K562 (cell line): ENCODE data around the gene CEACAM21. TPM values are rescaled to one million over a fixed set of nuclear protein-coding genes. Genes with fewer than 3 reads are reported as not detected.
"Not testable (repeated sequence)": the region's sequence is repeated elsewhere in the genome, so short reads cannot be mapped to it uniquely, and the experiment has no call there.

ENCODE experiments used
- ATAC-seq: fragments of 200-7000 bp; cut with Tn5 transposase; 3 replicates; pipeline ENCODE4 v1.9.1; 2020; ENCODE audit warnings: moderate library complexity
- BruUV-seq: library from RNA; stranded (reverse); fragments of 400-500 nt; replicated peaks from 2 replicates; lab custom pipeline; 2021; lab: Mats Ljungman, UMichigan
- CTCF ChIA-PET: fragments of 300-600 bp; formaldehyde crosslinking; extraction: SDS; loops from one replicate; lab custom pipeline; 2021; ENCODE audit warnings: low intra/inter-chr PET ratio; lab: Yijun Ruan, JAX
- POLR2A ChIA-PET: fragments of 300-600, 350-650 bp; sonication (Branson Sonifier 250); formaldehyde crosslinking; extraction: SDS; loops from one replicate; lab custom pipeline; 2021; ENCODE audit warnings: antibody characterized with exemption, inconsistent platforms; lab: Yijun Ruan, JAX
- DNase-seq, 4 experiments: peaks; one replicate each; pipeline versions ENCODE4 v3.0.0 to v3.0.0-alpha.2; 2011 to 2018; ENCODE audit warnings: low spot score in 3 of 4, mixed read lengths in 3 of 4; ENCODE audit errors: extremely low read depth in 1 of 4
- FAIRE-seq: peaks from 2 replicates; lab custom pipeline; 2011; peaks lifted over from hg19 to GRCh38; lab: Jason Lieb, UNC
- H2AFZ ChIP-seq: 2 replicates; pipeline ENCODE4 v1.6.0; 2011; ENCODE audit warnings: low read depth, low read length, control low read depth, inconsistent platforms
- H3K27ac ChIP-seq: fragments of 200-600 bp; 3 replicates; pipeline ENCODE4 v1.8.0; 2011; ENCODE audit warnings: low read depth, mild to moderate bottlenecking, control low read depth, inconsistent platforms, low read length, moderate library complexity, mixed read lengths; ENCODE audit errors: extremely low read depth
- H3K27me3 ChIP-seq, 2 experiments: fragments of 300-600 bp in 1 of 2; 2 replicates in 1 of 2; 3 replicates in 1 of 2; pipeline versions ENCODE4 v1.6.0 to v1.8.0; 2011; ENCODE audit warnings: inconsistent platforms in 2 of 2, low read length in 2 of 2, mild to moderate bottlenecking in 1 of 2, mixed read lengths in 1 of 2, moderate library complexity in 1 of 2; ENCODE audit not compliant: control insufficient read depth in 2 of 2, insufficient read depth in 2 of 2
- H3K36me3 ChIP-seq: fragments of 300-600 bp; 3 replicates; pipeline ENCODE4 v1.8.0; 2011; ENCODE audit warnings: mild to moderate bottlenecking, low read length, inconsistent platforms; ENCODE audit not compliant: control insufficient read depth, insufficient read depth
- H3K4me1 ChIP-seq, 2 experiments: fragments of 200-600 bp in 1 of 2; replicated peaks in 1 of 2; 2 replicates in 1 of 2; 3 replicates in 1 of 2; pipeline versions ENCODE4 v1.5.1 to v1.8.0; 2011; ENCODE audit warnings: inconsistent platforms in 2 of 2, low read length in 2 of 2, mild to moderate bottlenecking in 1 of 2, mixed read lengths in 1 of 2, moderate library complexity in 1 of 2; ENCODE audit not compliant: control insufficient read depth in 2 of 2, insufficient read depth in 2 of 2
- H3K4me2 ChIP-seq: 2 replicates; pipeline ENCODE4 v1.6.1; 2011; ENCODE audit warnings: low read length, control low read depth, inconsistent platforms, mixed read lengths; ENCODE audit not compliant: insufficient read depth
- H3K4me3 ChIP-seq: fragments of 200-600 bp; sonication (generic), shearing (Covaris generic); 2 replicates; pipeline ENCODE4 v1.5.1; 2016; ENCODE audit warnings: control low read depth, inconsistent platforms
- H3K79me2 ChIP-seq: fragments of 200-600 bp; 3 replicates; pipeline ENCODE4 v1.8.0; 2011; ENCODE audit warnings: low read length, inconsistent platforms; ENCODE audit not compliant: control insufficient read depth, insufficient read depth
- H3K9ac ChIP-seq, 2 experiments: 2 replicates each; pipeline versions ENCODE4 v1.6.0 to v1.6.1; 2011; ENCODE audit warnings: low read depth in 2 of 2, low read length in 2 of 2, control low read depth in 1 of 2, inconsistent platforms in 1 of 2, mild to moderate bottlenecking in 1 of 2, mixed read lengths in 1 of 2; ENCODE audit not compliant: insufficient read depth in 1 of 2
- H3K9me1 ChIP-seq: one replicate; pipeline ENCODE4 v1.6.0; 2011; ENCODE audit warnings: inconsistent platforms, mild to moderate bottlenecking, low read length, moderate library complexity; ENCODE audit not compliant: control insufficient read depth, insufficient read depth
- H3K9me3 ChIP-seq: replicated peaks from 2 replicates; pipeline ENCODE4 v1.5.1; 2011; ENCODE audit warnings: low read depth, low read length, inconsistent platforms; ENCODE audit not compliant: control insufficient read depth, insufficient read depth
- H4K20me1 ChIP-seq: replicated peaks from 2 replicates; pipeline ENCODE4 v1.6.1; 2011; ENCODE audit warnings: low read length, inconsistent platforms, mixed read lengths; ENCODE audit not compliant: control insufficient read depth, insufficient read depth
- ATF3 ChIP-seq, 2 experiments: fragments of 450-650 bp in 1 of 2; sonication (generic) in 1 of 2; formaldehyde crosslinking in 1 of 2; IDR thresholded peaks in 1 of 2; conservative IDR thresholded peaks in 1 of 2; 2 replicates each; pipeline versions ENCODE4 v1.6.1 to v1.8.1; 2016 to 2023; ENCODE audit warnings: mild to moderate bottlenecking in 2 of 2, moderate library complexity in 2 of 2, inconsistent platforms in 1 of 2, missing genetic modification reagents in 1 of 2
- CEBPG ChIP-seq, 3 experiments: fragments of 200-800 bp in 1 of 3; sonication (Bioruptor generic) in 1 of 3; sonication (generic) in 1 of 3; formaldehyde crosslinking in 1 of 3; IDR thresholded peaks in 2 of 3; conservative IDR thresholded peaks in 1 of 3; 2 replicates each; pipeline versions ENCODE4 v1.6.1 to v1.8.0; 2016 to 2022; ENCODE audit warnings: missing compliant biosample characterization in 2 of 3, missing genetic modification characterization in 2 of 3, mild to moderate bottlenecking in 1 of 3, missing genetic modification reagents in 1 of 3
- ZFP36 ChIP-seq: fragments of 150-350 bp; IDR thresholded peaks from 2 replicates; pipeline ENCODE4 v1.6.1; 2018; ENCODE audit warnings: low read length, low read depth; ENCODE audit not compliant: partially characterized antibody
- WGBS: fragments of 100-300 bp; shearing (Covaris generic); methylation state at CpG from one replicate; pipeline ENCODE4 v1.1.6; 2016; ENCODE audit warnings: low coverage, mixed read lengths; ENCODE audit not compliant: insufficient coverage; ENCODE audit errors: missing lambda C conversion rate; 5-methylcytosine and 5-hydroxymethylcytosine counted together
- in situ Hi-C: fragments of 300-500 bp; cut with MboI; formaldehyde crosslinking; loops from 4 replicates; pipeline ENCODE4 v1.15.0; 2018; ENCODE audit warnings: inconsistent platforms, mixed read lengths
- intact Hi-C: fragments of 100-400 bp; cut with micrococcal nuclease; formaldehyde crosslinking; loops from 2 replicates; pipeline ENCODE4 v1.14.2; 2022
- polyA plus RNA-seq, 8 experiments: library from polyadenylated mRNA; depleted of rRNA in 4 of 8; stranded (reverse) in 5 of 8; unstranded in 3 of 8; fragments of >200 nt; fragmentation: Nextera tagmentation in 2 of 8; fragmentation: Illumina TruSeq in 1 of 8; extraction: Ambion mirVana in 2 of 8; extraction: Trizol in 1 of 8; gene quantifications; 2 replicates each; pipeline versions ENCODE4 v1.2.1 to v1.2.3, GENCODE V29; 2011 to 2014; ENCODE audit warnings: inconsistent platforms in 1 of 8, missing spikeins in 1 of 8
- total RNA-seq, 7 experiments: library from RNA; depleted of rRNA in 6 of 7; stranded (reverse); fragments of >200 nt in 6 of 7; fragmentation: Illumina TruSeq in 2 of 7; extraction: Trizol in 2 of 7; gene quantifications; 2 replicates each; pipeline versions ENCODE4 v1.2.1 to v1.2.3, GENCODE V29; 2011 to 2021; ENCODE audit warnings: low replicate concordance in 1 of 7

CEACAM21 gene
- total and polyA plus RNA-seq, 9 of the 15 experiments (the other 6 are each of a cell fraction or from before 2014, with no cell fraction given) = 0.06 to 0.40 (median 0.18) TPM; not detected in 1

DNA sequence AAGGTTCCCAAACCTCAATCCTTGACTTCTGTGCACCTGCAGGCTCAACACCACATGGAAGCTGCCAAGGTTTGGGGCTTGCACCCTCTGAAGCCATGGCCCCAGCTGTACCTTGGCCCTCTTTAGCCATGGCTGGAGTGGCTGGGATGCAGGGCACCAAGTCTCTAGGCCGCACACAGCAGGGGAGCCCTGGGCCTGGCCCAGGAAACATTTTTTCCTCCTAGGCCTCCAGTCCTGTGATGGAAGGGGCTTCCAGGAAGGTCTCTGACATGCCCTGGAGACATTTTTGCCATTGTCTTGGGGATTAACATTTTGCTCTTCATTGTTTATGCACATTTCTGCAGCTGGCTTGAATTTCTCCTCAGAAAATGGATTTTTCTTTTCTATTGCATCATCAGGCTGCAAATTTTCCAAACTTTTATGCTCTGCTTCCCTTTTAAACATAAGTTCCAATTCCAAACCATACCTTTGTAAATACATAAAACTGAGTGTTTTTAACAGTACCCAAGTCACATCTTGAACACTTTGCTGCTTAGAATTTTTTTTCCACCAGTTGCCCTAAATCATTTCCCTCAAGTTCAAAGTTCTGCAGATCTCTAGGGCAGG lies 6.7 kb downstream of the CEACAM21 start:
- TF ChIP-seq ZFP36 (peak; percentile 68), ATF3 (IDR thresholded peaks at IDR 0.05) (peak; percentile 59), CEBPG (tag; conservative IDR thresholded peaks at IDR 0.05 in 1 of 2, IDR thresholded peaks at IDR 0.05 in 1 of 2) (peak in 1 of 2 experiments; percentile 63; a peak in 2 of 4 replicates)
- in situ Hi-C loops; H3K36me3 ChIP-seq; TF ChIP-seq ATF3 (CRISPR knock-in tag; conservative IDR thresholded peaks at IDR 0.05); CEBPG (CRISPR knock-in tag; IDR thresholded peaks at IDR 0.05): not testable (repeated sequence)

More for the DNA sequence above, 6.7 kb downstream of the CEACAM21 start:
- H3K9me3 ChIP-seq, H3K4me3 ChIP-seq, CTCF ChIA-PET, H3K79me2 ChIP-seq, ATAC-seq, H4K20me1 ChIP-seq, H3K9me1 ChIP-seq, BruUV-seq, H3K9ac ChIP-seq, H3K27ac ChIP-seq, intact Hi-C loops, DNase-seq, H3K4me2 ChIP-seq, H3K27me3 ChIP-seq, H3K4me1 ChIP-seq, POLR2A ChIA-PET, FAIRE-seq, H2AFZ ChIP-seq: not testable (repeated sequence)
- 7% methylated on average over 1 of the region's 1 CpG for WGBS
